HEK293T (cell line): Measurements from ENCODE around the gene DDOST.

ENCODE experiments used
- CTCF ChIA-PET: fragments of 350-600 bp; formaldehyde crosslinking; extraction: SDS; loops from one replicate; lab custom pipeline; 2021; ENCODE audit warnings: antibody characterized with exemption, inconsistent platforms; lab: Yijun Ruan, JAX
- POLR2A ChIA-PET: fragments of 350-600 bp; formaldehyde crosslinking; extraction: SDS; loops from one replicate; lab custom pipeline; 2020; ENCODE audit warnings: antibody characterized with exemption, inconsistent platforms; lab: Yijun Ruan, JAX
- DNase-seq: peaks from one replicate; pipeline ENCODE4 v3.0.0; 2012; ENCODE audit warnings: mixed read lengths; ENCODE audit errors: extremely low spot score
- ARNT ChIP-seq: fragments of 450-650 bp; IDR thresholded peaks from 2 replicates; pipeline ENCODE4 v1.6.1; 2017; ENCODE audit warnings: mild to moderate bottlenecking
- BHLHE40 ChIP-seq: fragments of 450-650 bp; IDR thresholded peaks from 2 replicates; pipeline ENCODE4 v1.6.1; 2016; ENCODE audit warnings: mild to moderate bottlenecking, moderate library complexity, borderline replicate concordance
- CTBP1 ChIP-seq: fragments of 450-650 bp; IDR thresholded peaks from 2 replicates; pipeline ENCODE4 v1.6.1; 2016; ENCODE audit warnings: borderline replicate concordance
- ELF4 ChIP-seq: fragments of 450-650 bp; IDR thresholded peaks from 2 replicates; pipeline ENCODE4 v1.6.1; 2017; ENCODE audit warnings: antibody characterized with exemption
- FOXA1 ChIP-seq: fragments of 450-650 bp; IDR thresholded peaks from 2 replicates; pipeline ENCODE4 v1.6.1; 2016; ENCODE audit warnings: mild to moderate bottlenecking
- FOXK2 ChIP-seq: fragments of 450-650 bp; IDR thresholded peaks from 2 replicates; pipeline ENCODE4 v1.6.1; 2016; ENCODE audit warnings: mild to moderate bottlenecking
- FOXM1 ChIP-seq: fragments of 450-650 bp; IDR thresholded peaks from 2 replicates; pipeline ENCODE4 v1.6.1; 2017; ENCODE audit warnings: mild to moderate bottlenecking, borderline replicate concordance
- HDGF ChIP-seq: fragments of 450-650 bp; IDR thresholded peaks from 2 replicates; pipeline ENCODE4 v1.6.1; 2017; ENCODE audit warnings: antibody characterized with exemption, borderline replicate concordance
- L3MBTL2 ChIP-seq: fragments of 450-650 bp; conservative IDR thresholded peaks from 2 replicates; pipeline ENCODE4 v1.6.1; 2016; ENCODE audit warnings: mild to moderate bottlenecking
- LEF1 ChIP-seq: fragments of 450-650 bp; IDR thresholded peaks from 2 replicates; pipeline ENCODE4 v1.6.1; 2017; ENCODE audit warnings: mild to moderate bottlenecking, borderline replicate concordance
- NFRKB ChIP-seq: fragments of 450-650 bp; IDR thresholded peaks from 2 replicates; pipeline ENCODE4 v1.6.1; 2016; ENCODE audit warnings: mild to moderate bottlenecking, moderate library complexity
- SP1 ChIP-seq: fragments of 450-650 bp; IDR thresholded peaks from 2 replicates; pipeline ENCODE4 v1.6.1; 2017
- SUZ12 ChIP-seq: fragments of 450-650 bp; IDR thresholded peaks from 2 replicates; pipeline ENCODE4 v1.6.1; 2016; ENCODE audit warnings: mild to moderate bottlenecking
- TARDBP ChIP-seq: fragments of 450-650 bp; IDR thresholded peaks from 2 replicates; pipeline ENCODE4 v1.6.1; 2016
- ZNF384 ChIP-seq: fragments of 450-650 bp; IDR thresholded peaks from 2 replicates; pipeline ENCODE4 v1.6.1; 2016
- TF ChIP-seq, protein P1 (sequence below): fragments of 450-650 bp; IDR thresholded peaks from 2 replicates; pipeline ENCODE4 v1.6.1; 2016

The DDOST gene

DNA sequence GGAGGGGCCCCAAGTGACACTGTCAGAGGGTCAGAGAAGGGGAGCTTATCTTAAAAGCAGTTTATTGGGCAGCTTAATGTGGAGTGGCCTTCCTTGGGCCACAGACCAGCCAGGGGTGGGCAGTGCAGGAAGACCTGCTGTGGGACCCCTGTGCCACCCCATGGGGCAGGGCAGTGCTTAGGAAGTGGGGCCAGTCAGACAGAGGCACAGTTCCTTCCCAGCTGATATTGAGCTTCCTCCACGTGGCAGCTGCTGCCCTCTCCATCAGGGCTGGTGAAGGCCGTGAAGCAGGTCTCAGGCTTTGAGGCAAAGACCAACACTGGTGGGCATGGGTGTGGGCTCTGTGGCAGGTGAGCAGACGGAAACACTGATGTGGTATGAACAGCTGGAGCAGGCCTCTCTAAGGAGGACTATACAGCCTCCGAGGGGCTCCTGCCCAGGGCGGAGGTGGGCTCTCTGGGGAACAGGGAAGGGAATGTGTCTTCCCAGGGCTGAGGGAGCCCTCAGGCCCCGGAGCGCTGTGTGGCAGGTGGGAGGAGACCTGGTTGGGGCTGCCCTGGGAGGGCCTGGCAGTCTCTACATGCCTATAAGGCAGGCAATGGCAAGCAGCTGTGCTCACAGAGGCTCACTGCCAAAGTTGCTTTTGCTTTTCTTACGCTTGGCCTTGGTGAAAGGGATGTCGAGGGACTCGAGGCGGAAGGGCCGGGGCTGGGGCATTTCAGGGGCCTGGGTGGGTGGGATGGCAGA is 3.0 kb upstream of the DDOST start:
- CTCF ChIA-PET, result interaction anchor here (1.2 kb wide), 1 partner anchor 89 kb away, joined by 3 read pairs; no protein-coding TSS in a partner anchor
- POLR2A ChIA-PET, result no interaction called here
- DNase-seq, result no peak
- no peak for TF ChIP-seq LEF1
- no peak for TF ChIP-seq ZNF384
- no peak for TF ChIP-seq FOXK2
- TF ChIP-seq L3MBTL2, result no peak
- no peak for TF ChIP-seq CTBP1
- no peak for TF ChIP-seq HDGF
- TF ChIP-seq ARNT, result no peak
- no peak for TF ChIP-seq ELF4
- no peak for TF ChIP-seq TARDBP
- no peak for TF ChIP-seq FOXA1

DNA sequence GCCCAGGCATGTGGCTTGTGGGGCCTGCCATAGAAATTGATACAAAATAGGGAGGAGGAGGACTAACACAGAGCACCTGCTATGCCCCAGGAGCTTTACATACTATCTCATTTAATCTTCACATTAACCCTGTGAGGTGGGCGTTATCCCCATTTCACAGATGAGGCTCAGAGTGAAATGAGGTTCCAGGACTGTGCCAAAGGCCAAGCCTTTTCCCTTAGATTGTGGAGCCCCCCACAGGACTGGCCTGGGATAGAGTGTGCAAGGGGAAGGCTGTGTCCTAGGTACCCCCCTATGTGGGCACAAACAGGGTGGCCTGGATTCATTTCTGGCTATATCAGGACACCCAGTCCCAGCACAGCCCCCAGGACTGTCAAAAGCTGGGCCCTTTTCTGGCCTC is 2.2 kb upstream of the DDOST start:
- TF ChIP-seq ELF4 (no peak), BHLHE40 (no peak), ZNF384 (no peak), NFRKB (no peak), CTBP1 (no peak), FOXA1 (no peak), FOXK2 (no peak), L3MBTL2 (no peak), FOXM1 (no peak), ARNT (no peak), SUZ12 (no peak), HDGF (no peak), TARDBP (no peak), SP1 (no peak), LEF1 (no peak)
- TF ChIP-seq, protein P1, sequence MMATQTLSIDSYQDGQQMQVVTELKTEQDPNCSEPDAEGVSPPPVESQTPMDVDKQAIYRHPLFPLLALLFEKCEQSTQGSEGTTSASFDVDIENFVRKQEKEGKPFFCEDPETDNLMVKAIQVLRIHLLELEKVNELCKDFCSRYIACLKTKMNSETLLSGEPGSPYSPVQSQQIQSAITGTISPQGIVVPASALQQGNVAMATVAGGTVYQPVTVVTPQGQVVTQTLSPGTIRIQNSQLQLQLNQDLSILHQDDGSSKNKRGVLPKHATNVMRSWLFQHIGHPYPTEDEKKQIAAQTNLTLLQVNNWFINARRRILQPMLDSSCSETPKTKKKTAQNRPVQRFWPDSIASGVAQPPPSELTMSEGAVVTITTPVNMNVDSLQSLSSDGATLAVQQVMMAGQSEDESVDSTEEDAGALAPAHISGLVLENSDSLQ, result no peak
- DNase-seq, result no peak
- POLR2A ChIA-PET, result no interaction called here
- CTCF ChIA-PET, result interaction anchor here (1.2 kb wide), 1 partner anchor 88 kb away, joined by 3 read pairs; no protein-coding TSS in a partner anchor

DNA sequence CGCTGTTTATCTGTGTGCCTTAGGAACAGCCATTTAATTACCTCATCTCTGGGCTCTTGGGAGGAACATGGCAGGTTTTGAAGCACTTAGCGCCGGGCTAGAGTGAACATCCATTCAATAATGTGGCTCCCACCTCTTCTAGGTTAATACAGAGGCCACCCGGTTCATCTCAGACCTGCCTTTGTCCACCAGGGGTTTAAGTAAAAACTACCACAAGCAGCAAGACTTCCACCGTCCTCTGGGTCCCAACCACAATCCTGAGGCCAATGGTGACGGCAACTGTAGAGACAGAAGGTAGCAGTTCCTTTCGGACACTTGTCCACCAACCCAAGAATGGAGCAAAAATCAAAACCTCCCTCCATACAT is 924 bp upstream of the DDOST start:
- ChIA-PET CTCF (interaction anchor here (0.7 to 1.4 kb wide), 2 partner anchors 28 to 36 kb away, joined by 3 to 6 read pairs; no protein-coding TSS in a partner anchor), POLR2A (interaction anchor here (1.0 to 2.1 kb wide), 16 partner anchors 11 to 154 kb away, joined by 3 to 18 read pairs (median 6); partner anchors contain the start of gene MUL1)
- DNase-seq, result no peak
- TF ChIP-seq FOXA1 (no peak), BHLHE40 (no peak), L3MBTL2 (no peak), TARDBP (no peak), HDGF (no peak), CTBP1 (no peak), ELF4 (no peak), NFRKB (no peak)

DNA sequence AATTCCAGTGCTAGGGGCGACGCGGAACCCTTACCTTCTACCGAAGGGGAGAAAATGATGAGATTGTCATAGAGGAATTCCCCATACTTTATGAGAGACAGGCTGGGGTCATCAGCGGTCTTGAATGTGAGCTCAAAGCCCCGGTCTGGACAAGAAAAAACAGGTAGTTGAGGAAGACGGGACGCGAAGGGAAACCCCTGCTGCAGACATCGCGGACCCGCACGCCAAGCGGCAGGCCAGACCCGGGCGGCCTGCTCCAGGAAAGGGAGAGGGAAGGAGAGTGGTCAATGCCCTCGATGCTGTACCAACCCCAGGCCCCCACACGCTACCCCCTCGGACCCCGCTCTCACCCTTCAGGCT is 342 bp downstream of the DDOST start:
- POLR2A ChIA-PET, result interaction anchor here (0.6 to 2.1 kb wide), 15 partner anchors 8 to 150 kb away, joined by 3 to 18 read pairs (median 5); partner anchors contain the start of gene CDA
- TF ChIP-seq NFRKB (no peak), LEF1 (no peak)
- TF ChIP-seq, protein P1, result no peak
- no peak for DNase-seq
- CTCF ChIA-PET, result interaction anchor here (0.5 to 1.4 kb wide), 3 partner anchors 27 to 525 kb away, joined by 3 to 6 read pairs (median 3); no protein-coding TSS in a partner anchor

DNA sequence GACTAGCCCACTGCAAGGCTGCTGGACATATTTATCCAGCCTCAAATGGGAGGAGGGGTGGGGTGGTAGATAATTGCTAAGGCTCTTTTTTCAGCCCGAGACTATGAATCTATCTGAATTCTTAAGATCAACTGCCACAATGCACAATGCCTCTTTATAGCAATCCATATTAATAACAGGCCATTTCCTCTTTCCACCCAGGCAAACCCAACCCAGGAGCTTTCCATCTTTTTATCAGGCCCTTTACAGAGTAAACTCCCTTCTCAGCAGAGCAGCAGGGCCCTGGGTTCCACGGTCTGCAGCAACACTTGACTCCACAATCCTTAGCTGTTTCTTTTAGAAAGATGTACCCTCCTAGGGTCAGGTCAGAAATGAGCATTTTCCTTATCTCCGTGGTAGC is 806 bp downstream of the DDOST start:
- CTCF ChIA-PET, result interaction anchor here (0.7 kb wide), 1 partner anchor 32 kb away, joined by 3 read pairs; no protein-coding TSS in a partner anchor
- POLR2A ChIA-PET, result interaction anchor here (0.9 to 2.1 kb wide), 5 partner anchors 11 to 149 kb away, joined by 3 to 15 read pairs (median 6); no protein-coding TSS in a partner anchor
- TF ChIP-seq FOXK2 (no peak), FOXA1 (no peak), L3MBTL2 (no peak), HDGF (no peak), CTBP1 (no peak), ARNT (no peak)
- no peak for DNase-seq

DNA sequence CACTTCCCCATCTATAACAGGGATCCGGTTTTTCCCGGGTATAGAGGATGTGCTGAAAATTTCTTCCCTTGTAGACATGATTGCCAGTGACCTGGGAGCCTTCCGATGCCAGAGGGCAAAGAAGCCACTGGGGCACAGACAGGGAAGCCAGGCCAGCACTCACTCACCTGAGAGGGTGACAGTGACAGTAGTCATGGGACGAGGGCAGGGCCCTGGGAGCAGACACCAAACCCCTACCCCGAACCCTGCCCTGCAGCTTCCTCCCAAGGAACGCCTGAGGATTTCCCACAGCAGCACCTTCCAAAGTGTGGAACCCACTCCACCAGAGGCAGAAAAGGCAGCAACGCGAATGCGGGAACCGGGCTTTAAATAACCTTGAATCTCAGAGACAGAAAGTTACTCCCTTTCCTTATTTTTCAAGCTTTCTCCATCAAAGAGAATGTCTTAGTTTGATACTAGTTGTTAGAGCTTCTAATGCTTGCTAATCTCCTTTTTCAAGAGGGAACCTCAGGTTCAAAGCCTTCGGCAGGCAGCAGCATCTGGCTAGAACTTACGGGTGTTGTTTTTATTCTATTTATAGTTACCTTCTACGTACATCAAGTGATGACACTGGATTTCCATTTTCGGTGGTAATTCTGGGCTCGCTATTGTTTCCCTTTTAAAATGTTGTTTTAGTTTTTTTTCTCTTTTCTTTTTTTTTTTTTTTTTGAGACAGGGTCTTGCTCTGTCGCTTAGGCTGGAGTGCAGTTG is 2.8 kb downstream of the DDOST start:
- TF ChIP-seq SP1 (no peak), BHLHE40 (no peak), TARDBP (no peak), SUZ12 (no peak), ZNF384 (no peak)
- TF ChIP-seq, protein P1, result no peak
- CTCF ChIA-PET, result no interaction called here
- POLR2A ChIA-PET, result no interaction called here
- no peak for DNase-seq
